ENCODE data around the gene PIP5K1B. TPM values are rescaled to one million over a fixed set of nuclear protein-coding genes. Genes with fewer than 3 reads are reported as not detected.

The PIP5K1B gene
- total and polyA plus RNA-seq, 2 experiments from 2014 or later, result 1.3 to 2.8 TPM

DNA sequence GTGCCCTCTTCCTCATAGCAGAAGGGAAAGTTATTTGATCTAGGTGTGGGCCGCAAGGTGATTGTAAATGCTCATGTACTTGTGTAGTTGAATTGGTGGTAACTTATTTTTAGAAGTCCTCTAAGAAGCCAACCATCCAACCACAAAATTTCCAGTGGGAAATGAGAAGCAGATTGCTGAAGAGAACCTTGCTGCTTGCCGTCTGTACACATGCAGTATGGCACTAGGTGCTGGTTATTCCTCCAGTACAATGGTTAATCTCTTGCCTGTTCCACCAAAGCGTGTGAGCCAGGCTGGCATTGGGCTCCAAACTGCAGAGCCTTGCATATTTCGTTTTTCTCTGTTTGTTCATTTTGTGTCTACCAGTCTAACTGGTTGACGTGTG is 28.0 kb downstream of the PIP5K1B start (continued):
- TF ChIP-seq POLR2AphosphoS5 (IDR thresholded peaks at IDR 0.05; ENCODE audit: low read depth) (no peak), EZH2 (IDR thresholded peaks at IDR 0.05; ENCODE audit: low read depth, unreplicated experiment) (no peak)

GRCh38 chr9:68738358-68738757 is 33.3 kb downstream of the PIP5K1B start:
- H3K9me2 ChIP-seq (ENCODE audit: insufficient read depth), result no peaks in the 10 kb centered on the region; the same call in 1 of the 2 replicates
- H3K9me3 Mint-ChIP-seq, result no peaks in the 10 kb centered on the region
- H3K27ac ChIP-seq (ENCODE audit: low read depth), result no peak overlapping the region
- H3K4me3 Mint-ChIP-seq, result no peak overlapping the region
- no peak overlapping the region for H3K4me2 ChIP-seq
- no peak for ATAC-seq
- H3K4me1 ChIP-seq (ENCODE audit: insufficient read depth), result no peaks in the 10 kb centered on the region
- H3K4me1 Mint-ChIP-seq, result peaks cover 27% of the 10 kb centered on the region
- H3K36me3 ChIP-seq (ENCODE audit: insufficient read depth), result no peaks in the 10 kb centered on the region
- H3K27me3 Mint-ChIP-seq (ENCODE audit: insufficient read depth, low read depth, poor library complexity), result peaks cover 1% of the 10 kb centered on the region
- H4K20me1 ChIP-seq (replicated peaks; ENCODE audit: insufficient read depth), result no peaks in the 10 kb centered on the region
- H3K27me3 ChIP-seq (ENCODE audit: insufficient read depth), result no peaks in the 10 kb centered on the region
- no peak overlapping the region for H2AFZ ChIP-seq
- no peak overlapping the region for H3K27ac Mint-ChIP-seq
- TF ChIP-seq EZH2phosphoT487 (IDR thresholded peaks at IDR 0.05; ENCODE audit: unreplicated experiment) (no peak), REST (IDR thresholded peaks at IDR 0.05; ENCODE audit: unreplicated experiment) (no peak), CREB1 (CRISPR knock-in tag; IDR thresholded peaks at IDR 0.05; ENCODE audit: low read depth) (no peak), NANOG (IDR thresholded peaks at IDR 0.05; ENCODE audit: borderline replicate concordance) (no peak), ZNF462 (CRISPR knock-in tag; IDR thresholded peaks at IDR 0.05) (no peak), EZH2 (IDR thresholded peaks at IDR 0.05; ENCODE audit: low read depth, unreplicated experiment) (no peak), STAT1 (IDR thresholded peaks at IDR 0.05; ENCODE audit: unreplicated experiment) (no peak), ZNF331 (CRISPR knock-in tag; IDR thresholded peaks at IDR 0.05; ENCODE audit: low read depth) (no peak), JUNB (IDR thresholded peaks at IDR 0.05; ENCODE audit: unreplicated experiment) (no peak)
- TF ChIP-seq, protein P1, sequence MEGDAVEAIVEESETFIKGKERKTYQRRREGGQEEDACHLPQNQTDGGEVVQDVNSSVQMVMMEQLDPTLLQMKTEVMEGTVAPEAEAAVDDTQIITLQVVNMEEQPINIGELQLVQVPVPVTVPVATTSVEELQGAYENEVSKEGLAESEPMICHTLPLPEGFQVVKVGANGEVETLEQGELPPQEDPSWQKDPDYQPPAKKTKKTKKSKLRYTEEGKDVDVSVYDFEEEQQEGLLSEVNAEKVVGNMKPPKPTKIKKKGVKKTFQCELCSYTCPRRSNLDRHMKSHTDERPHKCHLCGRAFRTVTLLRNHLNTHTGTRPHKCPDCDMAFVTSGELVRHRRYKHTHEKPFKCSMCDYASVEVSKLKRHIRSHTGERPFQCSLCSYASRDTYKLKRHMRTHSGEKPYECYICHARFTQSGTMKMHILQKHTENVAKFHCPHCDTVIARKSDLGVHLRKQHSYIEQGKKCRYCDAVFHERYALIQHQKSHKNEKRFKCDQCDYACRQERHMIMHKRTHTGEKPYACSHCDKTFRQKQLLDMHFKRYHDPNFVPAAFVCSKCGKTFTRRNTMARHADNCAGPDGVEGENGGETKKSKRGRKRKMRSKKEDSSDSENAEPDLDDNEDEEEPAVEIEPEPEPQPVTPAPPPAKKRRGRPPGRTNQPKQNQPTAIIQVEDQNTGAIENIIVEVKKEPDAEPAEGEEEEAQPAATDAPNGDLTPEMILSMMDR (conservative IDR thresholded peaks at IDR 0.05; ENCODE audit: low read depth in 2 of 2), result no peak
- TF ChIP-seq, protein P2, sequence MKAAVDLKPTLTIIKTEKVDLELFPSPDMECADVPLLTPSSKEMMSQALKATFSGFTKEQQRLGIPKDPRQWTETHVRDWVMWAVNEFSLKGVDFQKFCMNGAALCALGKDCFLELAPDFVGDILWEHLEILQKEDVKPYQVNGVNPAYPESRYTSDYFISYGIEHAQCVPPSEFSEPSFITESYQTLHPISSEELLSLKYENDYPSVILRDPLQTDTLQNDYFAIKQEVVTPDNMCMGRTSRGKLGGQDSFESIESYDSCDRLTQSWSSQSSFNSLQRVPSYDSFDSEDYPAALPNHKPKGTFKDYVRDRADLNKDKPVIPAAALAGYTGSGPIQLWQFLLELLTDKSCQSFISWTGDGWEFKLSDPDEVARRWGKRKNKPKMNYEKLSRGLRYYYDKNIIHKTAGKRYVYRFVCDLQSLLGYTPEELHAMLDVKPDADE (IDR thresholded peaks at IDR 0.05), result no peak
- no peak overlapping the region for H3K4me3 ChIP-seq
- H3K79me2 ChIP-seq (replicated peaks; ENCODE audit: insufficient read depth), result no peaks in the 10 kb centered on the region
- H3F3A ChIP-seq (replicated peaks; ENCODE audit: low read depth), result no peaks in the 10 kb centered on the region
- H3K36me3 Mint-ChIP-seq (ENCODE audit: low read depth), result no peaks in the 10 kb centered on the region
- no peak for DNase-seq (ENCODE audit: low spot score)

Data from GM23338 (cell line).